Naive thymus-derived CD8-positive, alpha-beta T cell (primary cell): ENCODE results near the gene FER1L5. TPM values are rescaled to one million over a fixed set of nuclear protein-coding genes. Genes with fewer than 3 reads are reported as not detected.
"Not testable (repeated sequence)": the region's sequence is repeated elsewhere in the genome, so short reads cannot be mapped to it uniquely, and the experiment has no call there.

Experiments
- ATAC-seq, 2 donors: fragments of 150-1000 bp; cut with Tn5 transposase in 1 of 2; sonication (Bioruptor Pico), chemical (Tn5 transposase) in 1 of 2; 1 replicate in 1 of 2; 2 replicates in 1 of 2; pipeline ENCODE4 v1.10.0; 2021; ENCODE audit warnings: mild to moderate bottlenecking in 2 of 2, moderate library complexity in 2 of 2
- POLR2A ChIA-PET: fragments of 350-600 bp; sonication (Branson Sonifier 250); formaldehyde crosslinking; loops from one replicate; lab custom pipeline; 2021; ENCODE audit warnings: antibody characterized with exemption; lab: Charles Lee
- DNase-seq, 10 donors: peaks; one replicate each; pipeline versions ENCODE4 v3.0.0 to v3.0.0-alpha.2; 2020 to 2022
- H3K27ac Mint-ChIP-seq, 10 donors: one replicate each; pipeline ENCODE4 v1.8.0; 2020 to 2022; ENCODE audit warnings: mild to moderate bottlenecking in 10 of 10, mixed read lengths in 10 of 10, moderate library complexity in 4 of 10, inconsistent platforms in 1 of 10
- H3K27me3 Mint-ChIP-seq, 5 donors: one replicate each; pipeline ENCODE4 v1.8.0; 2021 to 2022; ENCODE audit warnings: mixed read lengths in 5 of 5
- H3K36me3 Mint-ChIP-seq, 3 donors: one replicate each; pipeline ENCODE4 v1.8.0; 2020 to 2022; ENCODE audit warnings: mixed read lengths in 3 of 3, mild to moderate bottlenecking in 2 of 3, inconsistent platforms in 1 of 3
- H3K4me1 Mint-ChIP-seq, 4 donors: one replicate each; pipeline ENCODE4 v1.8.0; 2021 to 2022; ENCODE audit warnings: mixed read lengths in 4 of 4
- H3K4me3 Mint-ChIP-seq, 10 donors: one replicate each; pipeline ENCODE4 v1.8.0; 2020 to 2022; ENCODE audit warnings: mild to moderate bottlenecking in 10 of 10, mixed read lengths in 10 of 10, moderate library complexity in 6 of 10, inconsistent platforms in 1 of 10
- H3K9me3 Mint-ChIP-seq, 9 donors: one replicate each; pipeline ENCODE4 v1.8.0; 2020 to 2022; ENCODE audit warnings: mixed read lengths in 9 of 9, mild to moderate bottlenecking in 3 of 9, inconsistent platforms in 1 of 9, moderate library complexity in 1 of 9
- polyA plus RNA-seq, 3 donors: library from polyadenylated mRNA; unstranded; fragments of 300-500 nt; fragmentation: Illumina TruSeq; gene quantifications; one replicate each; pipeline ENCODE4 v1.2.3, GENCODE V29; 2021
- total RNA-seq, 8 experiments: library from RNA in 2 of 8; stranded (reverse) in 2 of 8; gene quantifications; one replicate each; pipeline ENCODE4 v1.2.3 and lab custom pipeline; 2021 to 2026

The FER1L5 gene
- total and polyA plus RNA-seq, 5 experiments from 2014 or later: 0.02 TPM; not detected in 4

- H3K4me3 Mint-ChIP-seq: no peak overlapping the region
- POLR2A ChIA-PET: no interaction called here
- ATAC-seq (no peak), DNase-seq (no peak)
- no peak overlapping the region for H3K27ac Mint-ChIP-seq
- H3K4me1 Mint-ChIP-seq: peaks cover 0 to 4% (median under 1%) of the 10 kb centered on the region in 4 donors
- H3K9me3 Mint-ChIP-seq: peaks cover 0 to 2% (median 0%) of the 10 kb centered on the region in 9 donors
- H3K27me3 Mint-ChIP-seq: peaks cover 0 to 10% (median 6%) of the 10 kb centered on the region in 5 donors
- H3K36me3 Mint-ChIP-seq: no peaks in the 10 kb centered on the region
Measured at GRCh38 chr2:96664366-96664925, 21.9 kb downstream of the FER1L5 start.

- POLR2A ChIA-PET: no interaction called here
- Mint-ChIP-seq H3K27ac (peak overlapping the region in 2 of 10 donors; percentile 74 to 81), H3K36me3 (no peaks in the 10 kb centered on the region), H3K9me3 (peaks cover 0 to 2% (median 0%) of the 10 kb centered on the region in 9 donors), H3K4me3 (no peak overlapping the region), H3K27me3 (peaks cover 0 to 10% (median 6%) of the 10 kb centered on the region in 5 donors), H3K4me1 (peaks cover 0 to 4% (median under 1%) of the 10 kb centered on the region in 4 donors)
- ATAC-seq: no peak
- no peak for DNase-seq
Measured at GRCh38 chr2:96665083-96665569, 22.6 kb downstream of the FER1L5 start.

- H3K4me3 Mint-ChIP-seq, H3K9me3 Mint-ChIP-seq, POLR2A ChIA-PET, ATAC-seq, H3K36me3 Mint-ChIP-seq, DNase-seq, H3K4me1 Mint-ChIP-seq: not testable (repeated sequence)
- Mint-ChIP-seq H3K27ac (peak overlapping the region in 1 of 10 donors; percentile 74), H3K27me3 (peaks cover 0 to 10% (median 6%) of the 10 kb centered on the region in 5 donors)
Measured at GRCh38 chr2:96665717-96666116, 23.2 kb downstream of the FER1L5 start.

- H3K27ac Mint-ChIP-seq: peak overlapping the region in 1 of 10 donors; percentile 59
Measured at GRCh38 chr2:96668771-96669170, 26.2 kb downstream of the FER1L5 start.

GRCh38 chr2:96669539-96670215, 27.1 kb downstream of the FER1L5 start:
- POLR2A ChIA-PET: interaction anchor here (0.6 kb wide), 1 partner anchor 313 kb away, joined by 5 read pairs; no protein-coding TSS in a partner anchor
- H3K27me3 Mint-ChIP-seq: peaks cover 0 to 1% (median 0%) of the 10 kb centered on the region in 5 donors

More at GRCh38 chr2:96668771-96669170, 26.2 kb downstream of the FER1L5 start:
- no peak for DNase-seq
- no peaks in the 10 kb centered on the region for H3K9me3 Mint-ChIP-seq
- H3K4me1 Mint-ChIP-seq: peaks cover 0 to 9% (median 0%) of the 10 kb centered on the region in 4 donors
- no peak for ATAC-seq
- H3K4me3 Mint-ChIP-seq: no peak overlapping the region
- peaks cover 0 to 1% (median 0%) of the 10 kb centered on the region in 5 donors for H3K27me3 Mint-ChIP-seq
- POLR2A ChIA-PET: interaction anchor here (0.6 kb wide), 1 partner anchor 314 kb away, joined by 5 read pairs; no protein-coding TSS in a partner anchor
- H3K36me3 Mint-ChIP-seq: no peaks in the 10 kb centered on the region

GRCh38 chr2:96679848-96680247, 37.3 kb downstream of the FER1L5 start:
- H3K4me1 Mint-ChIP-seq: peaks cover 0 to 2% (median 0%) of the 10 kb centered on the region in 4 donors
- peaks cover 0 to 7% (median 3%) of the 10 kb centered on the region in 5 donors for H3K27me3 Mint-ChIP-seq
- POLR2A ChIA-PET: no interaction called here
- DNase-seq (no peak), ATAC-seq (no peak)
- H3K27ac Mint-ChIP-seq: no peak overlapping the region
- no peaks in the 10 kb centered on the region for H3K36me3 Mint-ChIP-seq
- H3K4me3 Mint-ChIP-seq: no peak overlapping the region
- no peaks in the 10 kb centered on the region for H3K9me3 Mint-ChIP-seq

More at GRCh38 chr2:96669539-96670215, 27.1 kb downstream of the FER1L5 start:
- ATAC-seq (no peak), DNase-seq (no peak)
- H3K4me1 Mint-ChIP-seq: peaks cover 0 to 9% (median 0%) of the 10 kb centered on the region in 4 donors
- no peak overlapping the region for H3K27ac Mint-ChIP-seq
- no peaks in the 10 kb centered on the region for H3K9me3 Mint-ChIP-seq
- no peak overlapping the region for H3K4me3 Mint-ChIP-seq
- no peaks in the 10 kb centered on the region for H3K36me3 Mint-ChIP-seq

- Mint-ChIP-seq H3K4me1 (peaks cover 0 to 2% (median 0%) of the 10 kb centered on the region in 4 donors), H3K27me3 (peaks cover 0 to 7% (median 3%) of the 10 kb centered on the region in 5 donors), H3K36me3 (no peaks in the 10 kb centered on the region), H3K9me3 (no peaks in the 10 kb centered on the region), H3K4me3 (no peak overlapping the region), H3K27ac (no peak overlapping the region)
- ATAC-seq (no peak), DNase-seq (no peak)
- POLR2A ChIA-PET: interaction anchor here (0.7 kb wide), 1 partner anchor 421 kb away, joined by 3 read pairs; no protein-coding TSS in a partner anchor
Measured at GRCh38 chr2:96680561-96681141, 38.1 kb downstream of the FER1L5 start.

GRCh38 chr2:96681540-96681939, 39.0 kb downstream of the FER1L5 start:
- H3K4me1 Mint-ChIP-seq: peaks cover 0 to 2% (median 0%) of the 10 kb centered on the region in 4 donors
- no peak overlapping the region for H3K27ac Mint-ChIP-seq
- ATAC-seq: no peak
- no peak overlapping the region for H3K4me3 Mint-ChIP-seq
- H3K27me3 Mint-ChIP-seq: peaks cover 0 to 7% (median 3%) of the 10 kb centered on the region in 5 donors
- H3K36me3 Mint-ChIP-seq: no peaks in the 10 kb centered on the region
- no peak for DNase-seq
- no peaks in the 10 kb centered on the region for H3K9me3 Mint-ChIP-seq
- POLR2A ChIA-PET: interaction anchor here (0.7 kb wide), 1 partner anchor 422 kb away, joined by 3 read pairs; no protein-coding TSS in a partner anchor

- Mint-ChIP-seq H3K36me3 (no peaks in the 10 kb centered on the region), H3K27me3 (peaks cover 0 to 12% (median 8%) of the 10 kb centered on the region in 5 donors), H3K9me3 (no peaks in the 10 kb centered on the region), H3K4me3 (no peak overlapping the region), H3K27ac (no peak overlapping the region), H3K4me1 (peaks cover 0 to 2% (median 0%) of the 10 kb centered on the region in 4 donors)
- peak in 1 of 10 donors; percentile 28 for DNase-seq
- no peak for ATAC-seq
- POLR2A ChIA-PET: no interaction called here
Measured at GRCh38 chr2:96683307-96683706, 40.7 kb downstream of the FER1L5 start.

- POLR2A ChIA-PET: no interaction called here
Measured at GRCh38 chr2:96683972-96684820, 41.6 kb downstream of the FER1L5 start.

GRCh38 chr2:96684883-96685576, 42.5 kb downstream of the FER1L5 start:
- Mint-ChIP-seq H3K36me3 (no peaks in the 10 kb centered on the region), H3K9me3 (no peaks in the 10 kb centered on the region)
- POLR2A ChIA-PET: no interaction called here

More at GRCh38 chr2:96683972-96684820, 41.6 kb downstream of the FER1L5 start:
- no peak overlapping the region for H3K4me3 Mint-ChIP-seq
- peak overlapping the region in 1 of 10 donors; percentile 33 for H3K27ac Mint-ChIP-seq
- H3K27me3 Mint-ChIP-seq: peaks cover 0 to 12% (median 8%) of the 10 kb centered on the region in 5 donors
- DNase-seq: no peak
- ATAC-seq: no peak
- no peaks in the 10 kb centered on the region for H3K36me3 Mint-ChIP-seq
- no peaks in the 10 kb centered on the region for H3K9me3 Mint-ChIP-seq
- peaks cover 0 to 2% (median 0%) of the 10 kb centered on the region in 4 donors for H3K4me1 Mint-ChIP-seq

More at GRCh38 chr2:96684883-96685576, 42.5 kb downstream of the FER1L5 start:
- Mint-ChIP-seq H3K4me3 (no peak overlapping the region), H3K4me1 (peaks cover 0 to 2% (median 0%) of the 10 kb centered on the region in 4 donors), H3K27me3 (peaks cover 0 to 12% (median 8%) of the 10 kb centered on the region in 5 donors), H3K27ac (no peak overlapping the region)
- DNase-seq: no peak
- no peak for ATAC-seq
